CD4-positive, alpha-beta T cell treated with Interleukin-21 for 1 hour (primary cell): ENCODE data around the gene SGTA.
"Not testable (repeated sequence)": the region's sequence is repeated elsewhere in the genome, so short reads cannot be mapped to it uniquely, and the experiment has no call there.

Experiments
- DNase-seq: peaks from one replicate; pipeline ENCODE4 v3.0.0-alpha.2; 2020

The SGTA gene

GRCh38 chr19:2722541-2723344 lies 60.3 kb downstream of the SGTA start:
- no peak for DNase-seq

GRCh38 chr19:2721570-2722540 lies 61.2 kb downstream of the SGTA start:
- no peak for DNase-seq

DNA sequence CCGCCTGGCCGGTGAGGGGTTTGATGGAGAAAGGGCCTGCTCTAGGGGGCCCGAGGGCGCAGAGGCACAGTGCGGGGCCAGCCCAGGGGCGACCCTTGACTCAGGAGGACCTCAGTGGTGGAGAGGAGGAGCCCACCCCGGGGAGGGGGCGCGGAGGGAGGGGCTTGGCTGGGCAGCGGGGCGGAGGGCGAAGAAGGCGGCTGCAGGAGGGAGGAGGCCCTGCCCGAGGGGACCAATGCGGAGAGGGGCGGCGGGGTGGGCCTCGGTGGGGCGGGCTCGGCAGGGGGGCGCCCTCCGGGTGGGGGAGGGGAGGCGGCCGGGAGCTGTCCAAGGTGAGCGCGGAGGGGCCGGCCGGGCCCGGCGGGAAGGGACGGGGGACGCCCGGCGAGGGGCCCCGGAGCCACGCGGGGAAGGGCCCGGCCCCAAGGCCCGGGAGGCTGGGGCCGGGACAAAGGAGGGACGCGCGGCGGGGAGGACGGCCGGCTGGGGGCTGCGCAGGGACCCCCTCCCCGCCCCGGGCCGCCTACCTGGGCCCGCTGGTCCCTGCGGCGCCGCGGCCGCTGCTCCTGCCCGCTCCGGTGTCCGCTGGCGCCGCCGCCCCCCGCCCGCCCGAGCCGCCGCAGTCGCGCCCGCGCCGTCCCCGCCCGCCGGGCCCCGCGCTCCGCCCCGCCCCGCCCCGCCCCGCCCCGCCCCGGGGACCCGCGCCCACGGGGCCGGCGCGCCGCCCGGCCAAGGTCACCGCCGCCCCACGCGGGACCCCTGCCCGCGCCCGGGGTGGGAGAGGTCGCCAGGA lies 62.1 kb downstream of the SGTA start, which contains the start of gene DIRAS1:
TSS of gene DIRAS1 (minus strand) at position 596 of the 793 bp plus-strand sequence. CDS start 3,566 bp downstream, outside the sequence.
- DNase-seq: no peak

- DNase-seq: no peak
Observed at GRCh38 chr19:2719920-2720776, 62.9 kb downstream of the SGTA start.

GRCh38 chr19:2719232-2719735 lies 63.8 kb downstream of the SGTA start:
- no peak for DNase-seq

- no peak for DNase-seq
Observed at GRCh38 chr19:2717638-2718541, 65.2 kb downstream of the SGTA start.

DNA sequence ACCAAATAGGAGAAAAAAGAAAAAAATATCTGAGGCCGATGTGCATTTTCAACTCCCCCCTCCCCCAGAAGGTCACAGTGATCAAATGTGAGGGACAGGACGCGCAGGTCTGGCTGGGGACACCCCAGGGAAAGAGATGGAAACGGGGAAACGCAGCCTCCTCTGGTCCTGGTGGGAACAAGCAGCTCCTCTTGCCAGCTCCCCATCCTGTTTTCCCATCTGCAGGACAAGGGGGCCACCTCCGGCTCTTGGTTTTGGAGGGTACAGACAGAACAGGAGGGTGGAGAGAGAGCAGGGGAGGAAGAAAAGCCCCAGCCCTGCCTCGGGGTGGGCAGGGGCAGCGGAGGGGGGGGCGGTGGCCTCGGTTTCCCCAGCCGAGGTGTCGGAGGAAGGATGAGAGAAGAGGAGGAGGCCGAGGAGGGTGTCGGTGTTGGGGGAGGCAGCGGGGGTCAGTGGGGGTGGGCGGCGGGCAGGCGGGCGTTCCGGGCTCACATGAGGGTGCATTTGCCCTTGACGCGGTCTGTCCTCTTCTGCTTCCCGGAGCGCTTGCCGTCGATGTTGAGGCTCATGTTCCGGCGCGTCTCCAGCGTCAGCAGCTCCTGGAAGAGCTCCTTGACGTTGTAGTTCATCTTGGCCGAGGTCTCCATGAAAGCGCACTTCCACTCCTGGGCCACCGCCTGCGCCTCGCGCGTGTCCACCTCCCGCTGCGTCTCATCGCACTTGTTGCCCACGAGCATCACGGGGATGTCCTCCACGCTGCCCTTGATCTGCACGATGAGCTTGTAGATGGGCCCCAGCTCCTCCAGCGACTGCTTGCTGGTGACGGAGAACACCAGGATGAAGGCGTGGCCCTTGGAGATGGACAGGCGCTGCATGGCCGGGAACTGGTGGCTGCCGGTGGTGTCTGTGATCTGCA lies 66.1 kb downstream of the SGTA start:
- DNase-seq: no peak

DNA sequence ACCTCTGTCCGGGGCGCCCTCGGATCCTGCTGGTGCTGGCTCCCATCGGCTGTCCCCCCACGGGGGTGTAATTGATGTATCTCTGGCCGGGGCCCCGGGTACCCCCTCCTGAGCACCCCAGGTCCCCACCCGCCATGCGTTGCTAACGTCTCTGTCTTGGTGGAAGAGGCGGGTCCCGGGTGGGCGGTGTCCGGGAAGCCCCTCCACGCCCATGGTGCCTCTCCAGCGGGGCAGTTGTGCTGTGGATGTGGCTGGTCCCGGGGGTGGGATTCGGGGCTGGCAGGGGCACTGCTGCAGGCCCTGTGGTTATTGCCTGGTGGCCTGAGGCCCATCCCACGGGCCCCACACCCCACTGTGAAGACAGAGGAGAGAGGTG lies 66.8 kb downstream of the SGTA start:
- no peak for DNase-seq

GRCh38 chr19:2715470-2716274 lies 67.4 kb downstream of the SGTA start:
- DNase-seq: no peak

DNA sequence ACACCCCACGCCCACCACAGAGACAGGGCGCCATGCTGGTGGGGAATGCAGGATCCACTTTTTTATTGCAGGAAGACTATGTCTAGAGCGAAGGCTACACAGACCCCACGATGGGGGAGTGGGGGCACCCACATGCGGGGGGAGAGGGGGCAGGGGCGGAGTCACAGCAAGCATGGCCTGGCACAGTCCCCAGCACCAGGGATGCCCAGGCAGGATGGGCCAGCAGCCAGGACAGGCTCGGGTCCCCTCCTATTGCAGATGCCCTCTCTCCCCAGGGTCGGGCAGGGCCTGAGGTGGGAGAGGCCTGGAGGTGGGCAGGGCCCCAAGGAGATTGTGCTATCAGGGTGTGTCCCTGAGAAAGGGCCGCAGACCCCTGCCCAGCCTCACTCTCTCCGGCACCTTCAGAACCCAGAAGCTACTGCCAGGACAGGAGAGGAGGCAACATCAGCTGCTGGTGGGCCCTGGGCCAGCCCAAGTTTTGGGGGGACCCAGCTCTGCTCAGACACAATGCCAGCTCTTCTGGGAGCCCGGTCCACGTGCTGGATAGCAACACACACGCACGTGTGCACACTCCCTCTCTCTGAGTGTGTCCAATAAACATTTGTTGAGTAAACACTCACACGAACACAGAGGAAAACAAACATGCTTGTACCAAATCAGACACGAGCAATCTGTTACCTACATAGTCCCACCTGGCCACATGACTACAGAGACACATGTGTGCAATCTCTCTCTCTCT lies 68.4 kb downstream of the SGTA start:
- no peak for DNase-seq

DNA sequence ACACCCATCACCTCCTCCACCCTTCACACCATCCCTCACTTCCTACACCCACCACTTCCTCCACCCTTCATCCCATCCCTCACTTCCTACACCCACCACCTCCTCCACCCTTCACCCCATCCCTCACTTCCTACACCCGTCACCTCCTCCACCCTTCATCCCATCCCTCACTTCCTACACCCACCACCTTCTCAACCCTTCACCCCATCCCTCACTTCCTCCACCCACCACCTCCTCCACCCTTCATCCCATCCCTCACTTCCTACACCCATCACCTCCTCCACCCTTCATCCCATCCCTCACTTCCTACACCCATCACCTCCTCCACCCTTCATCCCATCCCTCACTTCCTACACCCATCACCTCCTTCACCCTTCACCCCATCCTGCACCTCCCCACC lies 69.0 kb downstream of the SGTA start:
- not testable (repeated sequence) for DNase-seq

GRCh38 chr19:2713170-2713569 lies 69.9 kb downstream of the SGTA start:
- DNase-seq: not testable (repeated sequence)

DNA sequence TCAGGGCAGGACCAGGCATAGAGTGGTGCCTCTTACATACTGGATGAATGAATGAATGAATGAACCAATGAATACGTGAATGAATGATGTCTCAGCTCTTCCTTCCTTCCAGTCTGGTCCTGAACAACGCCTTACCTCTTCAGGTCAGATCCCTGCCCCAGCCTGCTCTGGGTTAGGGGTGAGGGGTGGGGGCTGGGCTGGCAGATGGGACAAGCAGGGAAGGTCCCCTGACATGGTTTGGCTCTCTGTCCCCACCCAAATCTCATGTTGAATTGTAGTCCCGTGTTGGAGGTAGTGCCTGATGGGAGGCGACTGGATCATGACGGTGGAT lies 71.2 kb downstream of the SGTA start:
- no peak for DNase-seq

GRCh38 chr19:2711172-2711874 lies 71.8 kb downstream of the SGTA start:
- DNase-seq: no peak

DNA sequence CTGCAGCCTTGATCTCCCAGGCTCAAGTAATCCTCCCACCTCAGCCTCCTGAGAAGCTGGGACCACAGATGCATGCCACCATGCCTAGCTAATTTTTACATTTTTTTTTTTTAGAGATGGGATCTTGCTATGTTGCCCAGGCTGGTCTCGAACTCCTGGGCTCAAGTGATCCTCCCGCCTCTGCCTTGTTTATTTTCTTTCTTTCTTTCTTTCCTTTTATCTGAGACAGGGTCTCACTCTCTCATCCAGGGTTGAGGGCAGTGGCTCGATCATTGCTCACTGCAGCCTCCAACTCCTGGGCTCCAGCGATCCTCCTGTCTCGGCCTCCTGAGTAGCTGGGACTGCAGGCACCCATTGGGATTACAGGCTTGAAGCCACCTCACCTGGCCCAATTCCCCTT lies 76.8 kb downstream of the SGTA start:
- DNase-seq: no peak
